ENCODE data around the gene LMF2.
A peak's percentile ranks its signal among the peaks of the same experiment; 100 is the strongest.

The LMF2 gene

GRCh38 chr22:50516068-50516467 is 8.6 kb upstream of the LMF2 start:
- H3K4me3 ChIP-seq (ENCODE audit: low read length), result no peak overlapping the region
- no peak for TF ChIP-seq CTCF (IDR thresholded peaks at IDR 0.05; ENCODE audit: insufficient read depth, low read depth, low read length, missing control alignments)
- DNase-seq (ENCODE audit: low read depth), result no peak

GRCh38 chr22:50513175-50513574 is 5.7 kb upstream of the LMF2 start:
- no peak overlapping the region for H3K4me3 ChIP-seq (ENCODE audit: low read length)
- TF ChIP-seq CTCF (IDR thresholded peaks at IDR 0.05; ENCODE audit: insufficient read depth, low read depth, low read length, missing control alignments), result no peak
- no peak for DNase-seq (ENCODE audit: low read depth)

GRCh38 chr22:50508897-50509296 is 1.4 kb upstream of the LMF2 start:
- H3K4me3 ChIP-seq (ENCODE audit: low read length), result peak overlapping the region; percentile 65
- no peak for TF ChIP-seq CTCF (IDR thresholded peaks at IDR 0.05; ENCODE audit: insufficient read depth, low read depth, low read length, missing control alignments)

GRCh38 chr22:50507991-50508884 is 736 bp upstream of the LMF2 start, which contains the start of gene NCAPH2:
Gene NCAPH2 (plus strand): TSS chr22:50508224. CDS start chr22:50508338, 114 bp downstream.
- DNase-seq (ENCODE audit: low read depth), result peak; percentile 98

More at GRCh38 chr22:50508897-50509296, 1.4 kb upstream of the LMF2 start:
- DNase-seq (ENCODE audit: low read depth), result no peak

GRCh38 chr22:50506611-50507420 is 686 bp downstream of the LMF2 start:
- H3K4me3 ChIP-seq (ENCODE audit: low read length), result peak overlapping the region; percentile 90
- no peak for DNase-seq (ENCODE audit: low read depth)
- TF ChIP-seq CTCF (IDR thresholded peaks at IDR 0.05; ENCODE audit: insufficient read depth, low read depth, low read length, missing control alignments), result no peak

More at GRCh38 chr22:50507991-50508884, 736 bp upstream of the LMF2 start, which contains the start of gene NCAPH2:
- TF ChIP-seq CTCF (IDR thresholded peaks at IDR 0.05; ENCODE audit: insufficient read depth, low read depth, low read length, missing control alignments), result no peak
- H3K4me3 ChIP-seq (ENCODE audit: low read length), result peak within 1 kb of the TSS; percentile 90

- no peak for DNase-seq (ENCODE audit: low read depth)
- no peak for TF ChIP-seq CTCF (IDR thresholded peaks at IDR 0.05; ENCODE audit: insufficient read depth, low read depth, low read length, missing control alignments)
- H3K4me3 ChIP-seq (ENCODE audit: low read length), result peak overlapping the region; percentile 90
These were observed 1.5 kb downstream of the LMF2 start for GRCh38 chr22:50505776-50506610.
